ENCODE data around the gene KDM3B. TPM values are rescaled to one million over a fixed set of nuclear protein-coding genes. Genes with fewer than 3 reads are reported as not detected.

Gene KDM3B
- total and polyA plus RNA-seq, 2 of the 8 experiments (the other 6 are each of a cell fraction or from before 2014, with no cell fraction given) = 27.1 to 78.1 TPM

DNA sequence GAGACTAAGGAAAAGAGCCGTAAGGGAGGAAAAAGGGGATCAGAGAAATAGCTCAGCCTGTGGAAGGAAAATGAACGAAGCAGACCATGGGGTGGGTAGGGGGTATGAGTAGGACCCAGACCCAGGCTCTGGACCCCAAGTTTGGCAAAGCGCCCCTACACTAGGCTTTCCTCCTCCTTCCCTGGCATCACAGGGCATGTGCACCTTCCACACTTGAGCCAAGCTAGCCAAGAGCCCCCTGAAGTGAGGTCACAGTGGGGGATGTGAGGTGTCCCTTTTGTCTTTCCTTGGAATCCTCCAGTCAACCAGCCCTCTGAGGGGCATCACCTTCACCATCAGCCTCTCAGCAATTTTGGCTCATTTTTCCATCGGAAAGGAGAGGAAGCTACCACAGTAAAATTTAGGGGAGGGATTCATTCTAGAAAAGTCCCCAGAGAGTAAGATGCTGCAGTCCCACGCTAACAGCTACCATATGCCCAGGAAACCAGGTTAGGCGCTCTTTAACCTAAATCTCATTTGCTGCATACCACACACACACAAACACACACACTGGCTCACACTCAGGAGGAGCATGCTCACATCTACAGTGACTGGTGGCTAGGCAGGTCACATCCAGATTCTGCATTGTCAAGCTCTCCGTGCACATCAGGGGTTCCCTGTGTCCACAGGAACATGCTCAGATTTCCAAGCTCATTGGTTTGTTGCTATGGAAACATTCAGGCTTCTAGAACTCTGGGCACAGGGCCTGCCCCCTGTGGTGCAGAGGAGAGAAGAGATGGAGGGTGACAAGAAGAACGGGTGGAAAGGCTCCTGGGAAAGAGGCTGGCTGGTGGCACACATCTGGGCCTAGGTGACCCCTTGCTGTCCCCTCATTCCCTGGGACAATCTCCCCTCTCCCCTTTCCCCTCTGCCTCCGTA, 96.3 kb downstream of the KDM3B start:
- FAIRE-seq = no peak
- Histone ChIP-seq H3K9ac (replicated peaks in 1 of 4; ENCODE audit: extremely low read depth in 1 of 4, low read depth in 3 of 4, low read length in 3 of 4) (no peak overlapping the region), H2AFZ (ENCODE audit: low read length) (no peak overlapping the region)

More for the DNA sequence above, 96.3 kb downstream of the KDM3B start:
- no peak overlapping the region for H2AK5ac ChIP-seq (ENCODE audit: low read depth, low read length)
- no peaks in the 10 kb centered on the region for H3K36me3 ChIP-seq (ENCODE audit: control insufficient read depth in 2 of 4, insufficient read depth in 4 of 4, low read length in 3 of 4)
- no peak for DNase-seq (ENCODE audit: low read depth in 1 of 2, low spot score in 2 of 2)
- H3K27ac ChIP-seq (ENCODE audit: low read depth, low read length) = no peak overlapping the region
- no peak overlapping the region for H3K4me3 ChIP-seq (ENCODE audit: extremely low read depth in 1 of 4, insufficient read depth in 2 of 4, low read depth in 3 of 4, low read length in 4 of 4)
- no peak overlapping the region; the same call in 1 of the 2 replicates for H3K18ac ChIP-seq (ENCODE audit: extremely low read depth, low read length)
- H4K5ac ChIP-seq (ENCODE audit: insufficient read length, low read depth, low read length) = no peak overlapping the region
- H2BK120ac ChIP-seq (replicated peaks; ENCODE audit: low read depth, low read length) = no peak overlapping the region
- H3K14ac ChIP-seq (ENCODE audit: insufficient read length) = no peak overlapping the region
- no peaks in the 10 kb centered on the region for H4K20me1 ChIP-seq (replicated peaks in 1 of 2; ENCODE audit: control insufficient read depth in 1 of 2, insufficient read depth in 2 of 2, low read length in 2 of 2)
- no peak overlapping the region for H3K56ac ChIP-seq (replicated peaks; ENCODE audit: insufficient read length, low read depth, low read length)
- H4K91ac ChIP-seq (replicated peaks; ENCODE audit: insufficient read length, low read length) = no peak overlapping the region
- TF ChIP-seq, protein P1, sequence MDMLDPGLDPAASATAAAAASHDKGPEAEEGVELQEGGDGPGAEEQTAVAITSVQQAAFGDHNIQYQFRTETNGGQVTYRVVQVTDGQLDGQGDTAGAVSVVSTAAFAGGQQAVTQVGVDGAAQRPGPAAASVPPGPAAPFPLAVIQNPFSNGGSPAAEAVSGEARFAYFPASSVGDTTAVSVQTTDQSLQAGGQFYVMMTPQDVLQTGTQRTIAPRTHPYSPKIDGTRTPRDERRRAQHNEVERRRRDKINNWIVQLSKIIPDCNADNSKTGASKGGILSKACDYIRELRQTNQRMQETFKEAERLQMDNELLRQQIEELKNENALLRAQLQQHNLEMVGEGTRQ (IDR thresholded peaks at IDR 0.05; ENCODE audit: low read length) = no peak
- TF ChIP-seq HDAC2 (IDR thresholded peaks at IDR 0.05; ENCODE audit: borderline replicate concordance in 1 of 2, low read depth in 2 of 2, low read length in 2 of 2) (no peak), RAD21 (IDR thresholded peaks at IDR 0.05 in 1 of 2, conservative IDR thresholded peaks at IDR 0.05 in 1 of 2; ENCODE audit: low read depth in 2 of 2, low read length in 2 of 2) (no peak), BRCA1 (IDR thresholded peaks at IDR 0.05; ENCODE audit: low read depth, low read length) (no peak), KDM5A (IDR thresholded peaks at IDR 0.05; ENCODE audit: low read length) (no peak)
- TF ChIP-seq, protein P2, sequence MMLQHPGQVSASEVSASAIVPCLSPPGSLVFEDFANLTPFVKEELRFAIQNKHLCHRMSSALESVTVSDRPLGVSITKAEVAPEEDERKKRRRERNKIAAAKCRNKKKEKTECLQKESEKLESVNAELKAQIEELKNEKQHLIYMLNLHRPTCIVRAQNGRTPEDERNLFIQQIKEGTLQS (IDR thresholded peaks at IDR 0.05; ENCODE audit: insufficient read depth, low read depth, low read length) = no peak
- no peak overlapping the region for H3K4me2 ChIP-seq (ENCODE audit: insufficient read depth in 1 of 2, low read depth in 2 of 2, low read length in 2 of 2)
- 0 out of 2 replicates have a peak overlapping the region, but pooled peaks have one; percentile 21 for H2BK15ac ChIP-seq (ENCODE audit: low read length)
- H3K79me2 ChIP-seq (ENCODE audit: control insufficient read depth in 1 of 2, insufficient read depth in 2 of 2, low read length in 2 of 2) = no peaks in the 10 kb centered on the region
- H3K79me1 ChIP-seq (ENCODE audit: low read depth, low read length) = no peaks in the 10 kb centered on the region
- H4K8ac ChIP-seq (ENCODE audit: extremely low read depth, insufficient read depth, low read length) = no peak overlapping the region
- no peak overlapping the region for H2BK12ac ChIP-seq (ENCODE audit: low read depth, low read length)
- H3K9me3 ChIP-seq (ENCODE audit: insufficient read depth in 2 of 2, low read depth in 1 of 2, low read length in 1 of 2) = no peaks in the 10 kb centered on the region
- H3K23ac ChIP-seq (ENCODE audit: insufficient read length) = no peak overlapping the region
- no peaks in the 10 kb centered on the region for H3K23me2 ChIP-seq (ENCODE audit: low read depth, low read length)
- H2BK20ac ChIP-seq (ENCODE audit: low read length) = peak overlapping the region; percentile 27; the same call in 1 of the 2 replicates
- H2BK5ac ChIP-seq (ENCODE audit: low read depth, low read length) = 0 out of 2 replicates have a peak overlapping the region, but pooled peaks have one; percentile 66
- CTCF ChIA-PET (ENCODE audit: partially characterized antibody) = interaction anchor here (0.5 to 24.9 kb wide), 22 partner anchors 10 to 523 kb away, joined by 3 to 532 read pairs (median 4); partner anchors contain the start of genes EGR1 and REEP2
- no peak overlapping the region for H3K4ac ChIP-seq (replicated peaks; ENCODE audit: insufficient read length, low read depth, low read length)
- peaks cover 0 to 15% (median 7%) of the 10 kb centered on the region in 4 experiments; a peak in 4 of 7 replicates for H3K4me1 ChIP-seq (replicated peaks in 1 of 4; ENCODE audit: control insufficient read depth in 3 of 4, insufficient read depth in 4 of 4, low read length in 3 of 4)
- WGBS, 2 experiments (ENCODE audit: extremely low coverage in 1 of 2, insufficient coverage in 1 of 2, insufficient read length in 1 of 2, insufficient replicate concordance in 2 of 2, low coverage in 1 of 2, low lambda C conversion rate in 2 of 2, missing lambda C conversion rate in 1 of 2) = 81% methylated on average over 7 of the region's 9 CpGs; no CpG with 5 or more reads in 1 of the 2 experiments
- H3K27me3 ChIP-seq (replicated peaks in 1 of 4; ENCODE audit: control insufficient read depth in 3 of 4, extremely low read depth in 1 of 4, insufficient read depth in 3 of 4, low read length in 3 of 4) = peaks cover 0 to 1% (median 0%) of the 10 kb centered on the region in 4 experiments; a peak in 1 of 7 replicates
- POLR2A ChIA-PET (ENCODE audit: partially characterized antibody) = interaction anchor here (0.7 to 10.1 kb wide), 14 partner anchors 8 to 270 kb away, joined by 3 to 128 read pairs (median 5); partner anchors contain the start of genes CDC23, CDC25C, EGR1 and ETF1

Data from H1 (cell line).